Measurements from ENCODE around the gene QRICH1.
A peak's percentile ranks its signal among the peaks of the same experiment; 100 is the strongest.

Gene QRICH1

DNA sequence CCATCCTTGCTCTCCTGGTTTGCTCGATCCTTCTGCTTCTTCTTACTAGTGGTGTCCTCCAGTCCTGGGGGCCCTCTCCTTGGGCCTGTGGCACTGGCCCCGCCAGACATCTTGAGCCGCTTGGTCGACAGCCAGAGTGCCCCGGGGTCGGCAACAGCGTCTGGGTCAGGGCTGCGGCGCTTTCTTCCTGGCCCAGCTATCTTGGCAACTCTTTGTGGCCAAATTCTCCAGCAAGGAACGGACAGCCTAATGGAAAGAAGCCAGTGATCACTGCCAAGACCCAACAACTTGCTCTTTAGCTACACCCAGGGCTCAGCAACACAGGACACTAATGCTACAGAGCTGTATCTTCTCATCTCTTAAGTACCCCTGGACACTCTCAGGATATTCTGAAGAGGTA, 25.2 kb upstream of the QRICH1 start:
- Histone ChIP-seq H3K27me3 (ENCODE audit: insufficient read depth, low read depth) (no peaks in the 10 kb centered on the region), H3K4me1 (ENCODE audit: low read depth, poor library complexity, severe bottlenecking) (peaks cover 4% of the 10 kb centered on the region), H3K4me3 (IDR thresholded peaks at IDR 0.05; ENCODE audit: insufficient read depth, low read depth, low read length) (no peak overlapping the region), H3K36me3 (ENCODE audit: insufficient read depth) (no peaks in the 10 kb centered on the region), H3K79me2 (ENCODE audit: insufficient read depth, low read depth) (peaks cover 12% of the 10 kb centered on the region; the same call in 1 of the 2 replicates), H2AFZ (ENCODE audit: low read depth) (no peak overlapping the region), H3K9ac (no peak overlapping the region), H3K4me2 (peak overlapping the region; percentile 98; the same call in 1 of the 2 replicates), H3K27ac (no peak overlapping the region), H4K20me1 (ENCODE audit: insufficient read depth) (no peaks in the 10 kb centered on the region)
- TF ChIP-seq, protein P1, sequence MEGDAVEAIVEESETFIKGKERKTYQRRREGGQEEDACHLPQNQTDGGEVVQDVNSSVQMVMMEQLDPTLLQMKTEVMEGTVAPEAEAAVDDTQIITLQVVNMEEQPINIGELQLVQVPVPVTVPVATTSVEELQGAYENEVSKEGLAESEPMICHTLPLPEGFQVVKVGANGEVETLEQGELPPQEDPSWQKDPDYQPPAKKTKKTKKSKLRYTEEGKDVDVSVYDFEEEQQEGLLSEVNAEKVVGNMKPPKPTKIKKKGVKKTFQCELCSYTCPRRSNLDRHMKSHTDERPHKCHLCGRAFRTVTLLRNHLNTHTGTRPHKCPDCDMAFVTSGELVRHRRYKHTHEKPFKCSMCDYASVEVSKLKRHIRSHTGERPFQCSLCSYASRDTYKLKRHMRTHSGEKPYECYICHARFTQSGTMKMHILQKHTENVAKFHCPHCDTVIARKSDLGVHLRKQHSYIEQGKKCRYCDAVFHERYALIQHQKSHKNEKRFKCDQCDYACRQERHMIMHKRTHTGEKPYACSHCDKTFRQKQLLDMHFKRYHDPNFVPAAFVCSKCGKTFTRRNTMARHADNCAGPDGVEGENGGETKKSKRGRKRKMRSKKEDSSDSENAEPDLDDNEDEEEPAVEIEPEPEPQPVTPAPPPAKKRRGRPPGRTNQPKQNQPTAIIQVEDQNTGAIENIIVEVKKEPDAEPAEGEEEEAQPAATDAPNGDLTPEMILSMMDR (conservative IDR thresholded peaks at IDR 0.05; ENCODE audit: low read depth, low read length), result no peak

- Histone ChIP-seq H3K36me3 (ENCODE audit: insufficient read depth) (no peaks in the 10 kb centered on the region), H3K27ac (no peak overlapping the region), H3K4me2 (no peak overlapping the region), H4K20me1 (ENCODE audit: insufficient read depth) (no peaks in the 10 kb centered on the region), H3K27me3 (ENCODE audit: insufficient read depth, low read depth) (no peaks in the 10 kb centered on the region), H3K79me2 (ENCODE audit: insufficient read depth, low read depth) (no peaks in the 10 kb centered on the region), H3K4me1 (ENCODE audit: low read depth, poor library complexity, severe bottlenecking) (no peaks in the 10 kb centered on the region), H3K9ac (no peak overlapping the region), H2AFZ (ENCODE audit: low read depth) (no peak overlapping the region), H3K4me3 (IDR thresholded peaks at IDR 0.05; ENCODE audit: insufficient read depth, low read depth, low read length) (no peak overlapping the region)
- TF ChIP-seq, protein P1 (conservative IDR thresholded peaks at IDR 0.05; ENCODE audit: low read depth, low read length), result no peak
Measured at GRCh38 chr3:49112262-49112661, 18.4 kb upstream of the QRICH1 start.

DNA sequence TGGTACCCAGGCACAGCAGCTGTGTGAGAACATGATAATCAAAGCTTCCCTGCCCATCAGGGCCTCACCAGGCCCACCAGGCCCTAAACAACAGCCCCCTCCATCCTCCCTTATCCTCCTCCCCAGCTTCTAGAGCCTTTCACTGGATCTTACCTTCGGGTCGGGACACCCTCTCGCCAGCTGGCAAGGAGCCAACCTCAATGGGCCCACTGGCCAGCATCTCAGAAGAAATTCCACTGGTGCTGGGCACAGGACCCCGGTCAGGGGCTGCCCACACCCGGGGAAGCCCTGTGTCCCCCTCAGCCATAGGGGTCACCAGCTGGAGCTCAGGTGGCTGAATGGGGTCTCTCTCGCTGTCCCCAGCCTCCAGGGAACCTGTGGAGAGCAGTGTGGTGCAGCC, 17.5 kb upstream of the QRICH1 start:
- no peak overlapping the region for H3K27ac ChIP-seq
- no peaks in the 10 kb centered on the region for H4K20me1 ChIP-seq (ENCODE audit: insufficient read depth)
- H3K36me3 ChIP-seq (ENCODE audit: insufficient read depth), result no peaks in the 10 kb centered on the region
- no peak overlapping the region for H3K4me3 ChIP-seq (IDR thresholded peaks at IDR 0.05; ENCODE audit: insufficient read depth, low read depth, low read length)
- no peaks in the 10 kb centered on the region for H3K4me1 ChIP-seq (ENCODE audit: low read depth, poor library complexity, severe bottlenecking)
- no peaks in the 10 kb centered on the region for H3K27me3 ChIP-seq (ENCODE audit: insufficient read depth, low read depth)
- no peaks in the 10 kb centered on the region for H3K79me2 ChIP-seq (ENCODE audit: insufficient read depth, low read depth)
- H3K9ac ChIP-seq, result no peak overlapping the region
- no peak overlapping the region for H3K4me2 ChIP-seq
- no peak overlapping the region for H2AFZ ChIP-seq (ENCODE audit: low read depth)
- TF ChIP-seq, protein P1 (conservative IDR thresholded peaks at IDR 0.05; ENCODE audit: low read depth, low read length), result no peak

DNA sequence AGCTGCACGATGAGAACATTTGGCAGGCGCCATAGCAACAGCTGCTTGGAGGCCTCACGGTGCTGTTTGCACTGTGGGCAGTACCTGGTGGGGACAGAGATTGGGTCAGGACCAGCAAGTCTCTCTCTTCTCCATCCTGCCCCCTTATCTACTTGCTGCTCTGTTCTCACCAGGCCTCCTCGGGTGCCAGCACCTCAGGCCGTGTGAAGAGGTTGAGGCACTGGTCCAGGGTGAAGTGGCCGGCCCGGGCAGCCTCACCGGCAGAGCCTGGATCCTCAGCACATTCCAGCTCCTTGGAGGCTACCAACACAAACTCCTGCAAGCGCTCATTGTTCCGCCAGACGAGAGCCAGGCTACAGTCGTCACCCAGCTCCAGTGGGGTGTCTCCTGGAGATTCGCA, 16.9 kb upstream of the QRICH1 start:
- Histone ChIP-seq H3K27me3 (ENCODE audit: insufficient read depth, low read depth) (no peaks in the 10 kb centered on the region), H3K79me2 (ENCODE audit: insufficient read depth, low read depth) (no peaks in the 10 kb centered on the region), H4K20me1 (ENCODE audit: insufficient read depth) (no peaks in the 10 kb centered on the region), H2AFZ (ENCODE audit: low read depth) (no peak overlapping the region), H3K4me2 (no peak overlapping the region), H3K9ac (no peak overlapping the region), H3K4me1 (ENCODE audit: low read depth, poor library complexity, severe bottlenecking) (no peaks in the 10 kb centered on the region), H3K36me3 (ENCODE audit: insufficient read depth) (no peaks in the 10 kb centered on the region), H3K27ac (no peak overlapping the region), H3K4me3 (IDR thresholded peaks at IDR 0.05; ENCODE audit: insufficient read depth, low read depth, low read length) (no peak overlapping the region)
- TF ChIP-seq, protein P1 (conservative IDR thresholded peaks at IDR 0.05; ENCODE audit: low read depth, low read length), result no peak

Measured in KMS-11 (cell line).